AG20443 (cell line): ENCODE results near the gene PSMB4.
A peak's percentile ranks its signal among the peaks of the same experiment; 100 is the strongest.
"Not testable (repeated sequence)": the region's sequence is repeated elsewhere in the genome, so short reads cannot be mapped to it uniquely, and the experiment has no call there.

Source experiments
- DNase-seq: peaks from one replicate; pipeline ENCODE4 v3.0.0; 2012; ENCODE audit warnings: low spot score, mixed read lengths

Gene PSMB4

DNA sequence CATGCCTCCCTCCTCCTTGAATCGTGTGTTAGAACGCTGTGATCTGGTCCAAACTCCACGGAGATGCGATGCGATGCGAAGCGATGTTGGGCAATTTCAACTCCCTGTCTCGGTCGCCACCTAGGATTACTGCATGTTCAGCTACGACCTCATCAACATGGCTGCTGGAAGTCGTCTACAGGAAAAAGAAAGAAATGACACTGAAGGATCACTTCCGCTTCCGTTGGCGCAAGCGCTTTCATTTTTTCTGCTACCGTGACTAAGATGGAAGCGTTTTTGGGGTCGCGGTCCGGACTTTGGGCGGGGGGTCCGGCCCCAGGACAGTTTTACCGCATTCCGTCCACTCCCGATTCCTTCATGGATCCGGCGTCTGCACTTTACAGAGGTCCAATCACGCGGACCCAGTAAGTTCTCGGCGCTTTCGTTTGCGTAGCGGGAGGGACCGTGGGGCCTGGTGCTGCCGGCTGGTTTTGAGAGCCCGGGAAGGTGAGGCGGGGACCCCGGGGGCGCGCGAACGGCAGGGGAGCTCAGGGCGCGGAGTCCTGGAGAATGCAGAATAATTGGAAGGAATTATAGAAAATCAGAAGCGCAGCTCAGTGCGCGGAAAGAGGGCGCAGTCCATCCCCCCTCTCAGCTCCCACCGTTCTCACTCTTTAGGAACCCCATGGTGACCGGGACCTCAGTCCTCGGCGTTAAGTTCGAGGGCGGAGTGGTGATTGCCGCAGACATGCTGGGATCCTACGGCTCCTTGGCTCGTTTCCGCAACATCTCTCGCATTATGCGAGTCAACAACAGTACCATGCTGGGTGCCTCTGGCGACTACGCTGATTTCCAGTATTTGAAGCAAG is at the start of gene PSMB4:
Gene PSMB4, plus strand, starts transcription at position 250 of the 848 bp plus-strand sequence. Its CDS starts 15 bp downstream, at position 265.
- DNase-seq, result peak; percentile 92

DNA sequence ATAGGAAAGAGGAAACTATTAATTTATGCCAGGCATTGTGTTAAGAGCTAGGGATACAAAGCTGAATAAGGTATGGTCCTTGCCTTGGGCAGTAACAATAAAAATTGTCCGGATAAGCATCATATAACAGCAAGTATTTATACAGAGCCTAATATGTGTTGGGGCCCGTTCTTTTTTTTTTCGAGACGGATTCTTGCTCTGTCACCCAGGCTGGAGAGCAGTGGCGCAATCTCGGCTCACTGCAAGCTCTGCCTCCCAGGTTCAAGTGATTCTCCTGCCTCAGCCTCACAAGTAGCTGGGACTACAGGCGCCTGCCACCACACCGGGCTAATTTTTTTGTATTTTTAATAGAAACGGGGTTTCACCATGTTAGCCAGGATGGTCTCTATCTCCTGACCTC is 49.0 kb upstream of the PSMB4 start:
- not testable (repeated sequence) for DNase-seq

DNA sequence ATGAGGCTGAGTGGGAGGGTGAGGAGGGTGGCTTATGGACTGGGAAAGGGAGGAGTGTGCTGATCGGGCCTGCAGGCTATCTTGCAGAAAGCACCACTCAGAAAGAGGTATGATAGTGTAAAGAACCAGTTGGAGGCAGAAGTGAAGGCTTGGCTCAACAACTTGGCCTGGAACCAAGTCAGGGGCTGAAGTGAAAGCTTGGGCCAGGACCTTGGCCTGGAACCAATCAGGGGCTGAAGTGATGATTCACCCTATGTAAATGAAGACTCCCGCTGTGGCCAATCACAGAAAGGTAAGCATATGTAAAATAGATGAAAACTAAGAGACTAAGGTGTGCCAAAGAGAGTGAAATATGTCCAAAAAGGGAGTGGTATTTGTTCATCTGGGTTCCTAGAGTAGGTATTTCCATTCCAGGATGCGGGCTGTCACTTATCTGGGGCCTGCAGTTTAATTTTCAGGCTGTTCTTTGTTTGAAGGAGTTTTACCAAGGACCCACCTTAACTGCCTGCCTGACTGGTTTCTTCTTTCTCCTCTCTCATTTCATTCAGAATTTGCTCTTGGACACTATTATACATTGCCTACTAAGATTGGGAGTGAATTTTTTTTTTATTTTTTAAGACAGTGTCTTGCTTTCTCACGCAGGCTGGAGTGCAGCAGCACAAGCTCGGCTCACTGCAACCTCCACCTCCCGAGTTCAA is 47.2 kb upstream of the PSMB4 start:
- no peak for DNase-seq

DNA sequence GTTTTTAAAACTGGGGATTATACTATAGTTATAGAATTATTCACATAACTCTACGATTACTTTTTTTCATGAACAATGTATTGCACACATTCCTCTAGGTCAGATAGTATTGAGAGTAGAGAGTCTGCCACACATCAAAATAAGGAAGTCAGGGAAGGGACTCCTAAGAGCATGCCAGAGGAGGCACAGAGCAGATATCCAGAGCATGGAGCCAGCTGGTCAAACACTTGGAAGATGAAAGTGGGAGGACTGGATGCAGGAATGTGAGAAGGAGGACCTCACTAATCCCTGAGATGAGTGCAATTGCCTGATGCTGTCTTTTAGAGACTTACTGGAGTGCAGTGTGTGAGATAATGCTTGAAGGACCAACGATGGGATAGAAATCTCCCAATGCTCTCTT is 42.7 kb upstream of the PSMB4 start:
- DNase-seq, result no peak

DNA sequence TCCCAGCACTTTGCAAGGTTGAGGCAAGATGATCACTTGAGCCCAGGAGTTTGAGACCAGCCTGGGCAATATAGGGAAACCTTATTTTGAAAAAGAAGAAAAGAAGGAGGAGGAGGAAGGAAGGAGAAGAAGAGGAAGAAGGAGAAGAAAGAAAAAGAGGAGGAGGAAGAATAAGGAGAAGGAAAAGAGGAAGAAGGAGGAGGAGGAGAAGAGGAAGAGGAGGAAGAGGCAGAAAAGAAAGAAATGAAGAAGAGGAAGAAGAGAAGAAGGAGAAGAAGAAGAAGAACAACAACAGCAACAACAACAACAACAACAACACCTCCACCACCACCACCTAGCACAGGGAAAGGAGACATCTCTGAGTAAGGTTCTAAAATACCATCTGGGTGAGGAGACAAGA is 37.5 kb upstream of the PSMB4 start:
- no peak for DNase-seq

DNA sequence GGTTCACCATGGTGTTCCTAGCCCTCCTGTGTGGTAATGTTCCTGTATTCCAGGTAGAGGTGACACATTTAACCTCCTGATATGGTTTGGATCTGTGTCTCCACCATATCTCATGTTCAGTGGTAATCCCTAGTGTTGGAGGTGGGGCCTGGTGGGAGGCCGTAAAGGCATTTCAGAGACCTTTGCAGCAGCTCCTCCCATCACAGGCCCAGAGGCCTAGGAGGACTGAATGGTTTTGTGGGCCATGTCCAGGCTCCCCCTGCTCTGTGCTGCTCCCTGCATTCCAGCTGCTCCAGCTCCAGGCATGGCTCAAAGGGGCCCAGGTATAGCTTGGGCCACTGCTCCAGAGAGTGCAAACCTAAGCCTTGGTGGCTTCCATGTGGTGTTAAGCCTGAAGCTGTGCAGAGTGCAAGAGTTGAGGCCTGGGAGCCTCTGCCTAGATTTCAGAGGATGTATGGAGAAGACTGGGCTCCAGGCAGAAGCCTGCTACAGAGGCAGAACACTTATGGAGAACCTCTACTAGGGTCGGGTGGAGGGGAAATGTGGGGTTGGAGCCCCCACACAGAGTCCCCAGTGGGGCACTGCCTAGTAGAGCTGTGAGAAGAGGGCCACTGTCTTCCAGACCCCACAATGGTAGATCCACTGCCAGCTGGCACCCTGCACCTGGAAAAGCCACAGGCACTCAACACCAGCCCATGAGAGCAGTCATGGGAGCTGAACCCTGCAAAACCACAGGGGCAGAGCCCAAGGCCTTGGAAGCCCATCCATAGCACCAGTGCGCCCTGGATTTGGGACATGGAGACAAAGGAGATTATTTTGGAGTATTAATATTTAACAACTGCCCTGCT is 36.8 kb upstream of the PSMB4 start:
- no peak for DNase-seq

DNA sequence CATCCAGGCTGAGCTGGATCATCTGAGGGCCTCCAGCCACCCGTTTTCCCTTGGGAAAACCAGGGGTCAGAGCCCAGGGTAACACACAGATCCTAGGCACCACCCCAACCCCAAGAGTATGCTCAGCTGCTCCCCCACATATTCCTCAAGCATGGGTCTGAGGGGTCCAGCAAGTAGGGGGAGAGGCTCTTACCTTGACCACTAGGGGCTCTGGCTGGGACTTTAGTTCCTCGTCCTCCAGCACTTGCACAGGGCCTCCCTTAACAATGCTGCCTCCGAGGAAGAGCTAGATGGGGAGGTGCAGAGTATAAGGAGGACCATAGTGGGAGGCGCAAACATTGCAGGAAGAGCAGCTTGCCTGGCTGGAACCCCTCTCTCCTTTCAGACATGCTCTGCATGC is 34.4 kb upstream of the PSMB4 start:
- DNase-seq, result no peak

DNA sequence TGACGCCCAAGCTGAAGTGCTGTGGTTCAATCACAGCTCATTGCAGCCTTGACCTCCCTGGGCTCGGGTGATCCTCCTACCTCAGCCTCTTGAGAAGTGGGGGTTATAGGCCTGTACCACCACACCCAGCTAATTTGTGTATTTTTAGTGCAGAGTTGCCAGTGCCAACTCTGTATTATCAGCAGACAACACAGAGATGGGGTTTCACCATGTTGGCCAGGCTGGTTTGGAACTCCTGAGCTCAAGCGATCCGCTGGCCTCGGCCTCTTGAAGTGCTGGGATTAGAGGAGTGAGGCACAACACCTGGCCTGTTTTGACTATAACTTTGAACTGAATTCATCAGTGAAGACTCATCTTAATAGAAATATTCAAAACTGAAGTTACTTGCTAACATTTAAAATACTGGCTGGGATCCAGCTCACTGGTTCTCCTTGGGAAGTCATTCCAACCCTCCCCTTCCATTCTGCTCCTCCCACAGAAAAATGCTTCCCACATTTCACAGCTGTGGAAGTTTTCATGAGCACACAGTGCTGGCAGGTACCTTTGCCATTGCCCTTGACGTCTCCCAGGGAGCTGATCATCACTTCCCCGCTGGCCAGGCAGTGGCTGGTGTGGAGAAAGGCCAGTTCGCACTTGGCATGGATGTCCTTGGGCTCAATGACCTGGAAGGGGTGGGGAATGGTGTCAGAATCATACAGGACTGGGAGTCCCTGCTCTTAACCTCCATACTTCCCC is 31.5 kb upstream of the PSMB4 start:
- DNase-seq, result no peak

DNA sequence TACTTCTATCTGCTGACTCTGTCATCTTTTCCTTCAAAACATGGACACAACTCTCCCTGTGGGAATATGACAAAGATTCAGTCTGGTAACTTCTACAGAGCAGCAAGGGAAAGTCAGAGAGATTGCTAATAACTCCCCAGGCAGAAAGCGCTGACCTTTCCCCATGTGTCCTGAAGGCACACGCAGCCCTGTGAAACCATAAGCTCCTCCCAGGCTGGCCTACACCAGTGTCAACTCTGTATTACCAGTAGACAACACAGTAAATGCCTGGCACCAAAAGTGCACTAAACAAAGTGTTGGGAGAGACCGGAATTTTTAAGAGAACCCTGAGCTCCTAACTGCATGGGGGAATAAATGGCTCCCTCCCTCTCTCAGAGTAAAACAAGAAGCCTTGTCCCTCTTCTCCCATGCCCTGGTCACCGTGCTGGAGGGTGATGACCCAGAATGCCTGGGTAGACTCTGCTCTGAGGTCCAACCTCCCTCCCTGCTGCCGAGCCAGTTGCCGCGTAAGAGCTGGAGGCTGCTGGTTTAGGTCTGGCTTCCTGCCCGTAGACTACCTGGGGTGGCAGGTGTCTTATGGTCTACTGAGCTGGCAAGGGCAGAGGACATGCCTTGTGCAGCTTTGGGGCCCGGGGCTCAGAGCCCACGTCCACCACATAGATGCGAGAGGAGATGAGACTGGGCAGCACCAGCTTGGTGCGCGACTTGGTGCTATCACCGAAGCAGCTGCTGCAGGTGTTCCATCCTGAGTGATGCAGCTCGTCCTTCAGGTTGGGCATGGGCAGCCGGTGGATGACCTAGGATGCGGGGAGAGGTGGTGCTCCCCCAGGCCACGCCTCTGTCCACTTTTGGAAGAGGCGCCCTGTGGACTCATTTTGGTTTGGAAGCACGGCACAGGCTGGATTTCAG is 30.7 kb upstream of the PSMB4 start:
- DNase-seq, result no peak

DNA sequence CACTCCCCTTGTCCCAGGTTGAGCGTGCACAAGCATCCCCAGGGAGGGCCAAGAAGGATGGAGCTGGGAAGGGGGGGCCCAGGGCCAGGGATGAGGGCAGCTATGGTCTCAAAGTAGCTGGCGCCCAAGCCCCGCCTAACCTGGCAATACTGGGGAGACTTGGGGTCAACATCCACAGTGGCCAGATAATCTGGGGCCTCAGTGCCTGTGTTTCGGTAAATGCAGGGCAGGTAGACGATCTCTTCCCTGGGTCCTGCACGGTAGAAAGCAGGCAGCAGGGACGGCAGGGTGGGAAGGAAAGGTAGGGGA is 30.1 kb upstream of the PSMB4 start:
- DNase-seq, result no peak

DNA sequence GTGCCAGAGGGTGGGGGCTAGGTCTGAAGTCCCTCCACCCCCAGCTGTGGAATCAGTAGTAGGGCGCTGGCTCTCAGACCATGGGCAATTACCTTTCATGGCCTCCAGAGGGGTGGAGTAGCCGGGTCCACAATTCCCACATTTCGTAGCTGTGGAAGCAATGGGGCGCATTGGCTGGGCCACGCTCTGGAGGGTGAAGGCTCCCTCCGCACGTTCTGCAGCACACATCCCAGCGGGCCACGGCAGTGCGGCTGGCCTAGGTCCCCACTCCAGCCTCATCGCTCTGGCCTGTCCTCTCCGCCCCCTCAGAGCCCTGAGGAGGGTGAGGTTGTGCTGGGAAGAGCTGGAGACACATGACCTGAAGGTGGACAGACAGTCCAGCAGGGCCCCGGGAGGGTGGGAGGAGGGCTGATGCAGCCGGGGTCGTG is 29.7 kb upstream of the PSMB4 start:
- DNase-seq, result no peak

DNA sequence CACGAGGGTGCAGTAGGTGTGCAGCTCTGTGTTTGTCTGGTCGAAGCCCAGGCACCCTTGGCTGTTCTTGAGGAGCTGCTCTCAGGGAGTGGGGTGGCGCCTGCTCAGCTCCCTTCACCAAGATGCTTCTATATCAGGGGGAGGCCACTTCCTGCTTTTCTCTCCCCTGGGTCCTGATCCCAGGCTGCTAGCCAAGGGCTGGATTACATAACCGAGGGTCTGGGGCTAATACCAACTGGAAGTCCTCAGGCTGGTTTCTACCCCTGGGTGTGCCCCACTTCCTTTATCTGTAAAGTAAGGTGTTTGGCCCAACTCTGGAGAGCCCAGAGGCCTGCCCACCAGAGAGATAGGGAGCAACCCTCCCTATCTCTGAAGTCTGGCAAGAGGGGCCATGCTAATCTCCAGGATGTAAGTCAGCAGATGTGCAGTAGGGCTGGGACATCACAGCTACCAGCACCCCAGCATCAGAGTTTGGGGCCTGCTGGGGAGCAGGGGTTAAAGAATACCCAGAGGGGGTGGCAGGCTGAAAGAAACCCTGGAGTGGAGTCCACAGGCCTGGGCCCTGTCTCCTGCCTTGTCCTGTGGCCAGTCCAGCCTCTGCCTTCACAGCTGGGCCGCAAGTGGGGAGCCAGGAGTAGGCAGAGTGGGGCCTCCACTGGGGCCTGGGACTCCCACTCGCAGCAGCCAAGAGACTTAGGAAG is 29.0 kb upstream of the PSMB4 start:
- no peak for DNase-seq

DNA sequence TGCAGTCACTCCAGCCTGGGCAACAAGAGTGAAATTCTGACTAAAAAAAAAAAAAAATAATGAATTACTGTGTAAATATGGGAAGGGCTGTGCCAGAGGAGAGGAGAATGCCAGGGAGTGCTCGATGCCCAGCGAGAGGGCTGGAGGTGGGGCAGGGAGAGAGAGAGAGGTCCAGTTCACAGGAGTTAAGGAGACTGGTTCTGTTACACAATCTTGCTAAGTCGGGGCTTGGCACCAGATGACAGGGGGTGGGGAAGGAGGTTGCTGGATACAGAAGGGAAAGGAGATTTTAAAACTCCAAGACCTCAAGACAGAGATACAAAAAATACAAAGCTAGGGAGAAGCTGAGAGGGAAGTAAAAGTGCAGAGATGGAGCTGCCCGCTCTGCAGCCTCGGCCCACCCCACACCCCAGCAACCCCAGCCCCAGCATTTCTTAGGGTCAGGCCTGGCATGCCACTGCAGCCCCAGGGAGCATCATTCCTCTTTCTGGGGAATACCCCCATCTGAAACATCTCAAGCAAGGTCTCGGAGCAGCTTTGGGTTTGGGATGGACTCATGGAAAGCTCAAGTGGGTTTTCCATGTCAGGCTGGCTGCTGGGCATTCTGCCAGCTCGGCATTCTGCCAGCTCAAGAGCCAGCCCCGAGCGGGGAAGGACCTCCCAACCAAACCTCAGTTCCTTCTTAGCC is 27.9 kb upstream of the PSMB4 start:
- peak; percentile 70 for DNase-seq

DNA sequence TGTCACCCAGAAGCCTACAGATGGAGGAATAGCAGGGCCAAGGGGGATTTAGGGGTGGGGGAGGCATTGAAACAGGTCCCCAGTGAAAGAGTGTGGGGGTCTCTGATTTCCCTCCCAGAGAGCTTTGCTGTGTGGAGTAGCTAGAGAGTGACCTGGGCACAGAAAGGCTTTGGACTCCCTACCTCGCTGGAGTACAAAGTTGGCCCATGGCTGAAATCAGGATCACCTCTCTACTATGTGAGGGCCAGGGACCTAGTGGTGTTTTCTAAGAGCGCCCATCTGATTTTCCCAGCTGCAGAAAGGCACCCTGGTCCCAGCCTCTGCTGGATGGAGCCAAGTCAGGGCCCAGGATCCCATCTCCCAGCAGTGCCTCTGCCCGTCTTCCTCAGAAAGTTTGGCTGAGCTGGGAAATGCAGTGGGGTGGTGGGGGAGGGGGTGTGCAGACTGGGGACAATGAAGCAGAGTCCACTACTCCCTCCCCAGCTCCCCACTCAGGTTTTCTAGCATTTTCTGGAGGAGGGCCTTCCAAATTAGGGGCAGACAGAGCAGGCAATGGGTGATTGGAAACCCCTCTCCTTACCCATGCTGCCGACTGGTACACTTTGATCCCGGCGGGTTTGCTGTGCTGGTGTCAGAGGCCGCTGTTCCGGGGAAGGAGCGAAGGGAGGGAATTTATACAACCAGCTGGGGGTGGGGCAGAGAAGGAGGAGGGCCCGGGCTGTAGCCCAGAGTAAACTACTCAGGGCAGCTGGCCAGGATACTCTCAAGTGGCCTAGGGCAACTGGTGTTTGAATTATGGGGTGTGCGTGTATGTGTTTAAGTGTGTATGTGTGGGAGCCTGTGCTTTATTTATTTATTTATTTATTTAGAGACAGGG is 27.1 kb upstream of the PSMB4 start, which contains the start of gene SELENBP1:
Gene SELENBP1, minus strand, starts transcription at position 648 of the 877 bp plus-strand sequence. Its CDS starts 64 bp downstream, at position 584.
- DNase-seq, result peak; percentile 81

DNA sequence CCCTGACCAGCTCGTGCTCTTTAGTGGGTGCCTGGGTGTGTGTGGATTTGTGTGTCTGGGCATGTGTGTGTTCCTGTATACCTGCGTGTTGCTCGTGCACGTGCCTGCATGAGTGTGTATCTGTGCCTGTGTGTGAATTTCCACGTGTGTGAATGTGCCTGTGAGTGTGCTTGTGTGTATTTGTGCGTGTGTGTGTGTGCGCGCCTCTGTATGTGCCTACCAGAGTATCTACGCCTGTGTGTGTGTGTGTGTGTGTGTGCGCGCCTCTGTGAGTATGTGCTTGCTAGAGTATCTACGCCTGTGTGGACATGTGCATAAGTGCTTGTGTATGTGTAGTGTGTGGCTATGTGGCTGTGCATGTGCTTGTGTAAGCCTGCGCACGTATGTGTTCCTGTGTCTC is 26.2 kb upstream of the PSMB4 start:
- DNase-seq, result no peak

DNA sequence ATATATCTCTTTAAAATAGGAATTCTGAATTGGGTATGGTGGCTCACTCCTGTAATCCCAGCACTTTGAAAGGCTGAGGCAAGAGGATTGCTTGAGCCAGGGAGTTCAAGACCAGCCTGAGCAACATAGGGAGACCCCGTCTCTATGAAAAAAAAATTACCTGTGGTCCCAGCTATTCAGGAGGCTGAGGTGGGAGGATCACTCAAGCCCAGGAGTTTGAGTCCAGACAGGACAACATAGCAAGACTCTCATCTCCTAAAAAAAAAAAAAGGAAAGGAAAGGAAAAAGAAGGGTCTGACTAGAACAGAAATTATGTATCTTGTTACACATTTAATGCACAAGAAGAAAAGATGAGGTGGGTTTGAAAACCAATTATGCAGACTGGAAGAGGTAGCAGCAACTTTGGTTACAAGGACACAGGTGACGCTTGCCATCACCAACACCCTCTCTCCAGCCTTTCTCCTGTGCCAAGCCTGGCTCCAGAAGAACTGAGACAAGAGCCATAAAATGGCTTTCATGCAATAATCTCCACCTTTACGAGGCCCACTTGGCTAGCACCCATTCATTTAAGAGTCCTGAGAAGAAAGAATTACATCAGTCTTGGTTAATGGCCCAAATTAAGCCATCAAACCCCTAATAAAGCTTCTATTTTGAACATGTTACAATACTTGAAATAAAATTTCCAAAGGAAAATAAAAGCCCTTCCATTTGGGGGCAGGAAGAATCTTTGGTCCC is 22.1 kb upstream of the PSMB4 start:
- DNase-seq, result no peak

DNA sequence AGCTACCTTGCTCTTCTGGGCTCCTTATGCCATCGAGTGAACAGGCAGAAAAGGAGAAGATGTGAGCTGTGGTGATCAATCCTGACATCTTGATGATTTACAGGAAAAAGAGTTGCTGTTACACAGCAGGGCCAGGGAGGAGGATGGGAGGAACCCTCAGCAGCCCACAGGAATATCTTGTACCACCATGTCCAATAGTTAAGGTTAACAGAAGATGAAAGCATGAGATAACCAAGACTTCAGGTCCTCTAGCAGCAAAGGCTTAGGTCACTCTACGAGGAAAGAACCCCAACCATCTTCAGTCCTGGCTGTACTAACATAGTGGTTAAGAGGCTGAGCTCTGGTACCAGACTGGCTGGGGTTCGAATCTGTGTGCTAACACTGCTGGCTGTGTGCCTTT is 14.8 kb upstream of the PSMB4 start:
- no peak for DNase-seq

DNA sequence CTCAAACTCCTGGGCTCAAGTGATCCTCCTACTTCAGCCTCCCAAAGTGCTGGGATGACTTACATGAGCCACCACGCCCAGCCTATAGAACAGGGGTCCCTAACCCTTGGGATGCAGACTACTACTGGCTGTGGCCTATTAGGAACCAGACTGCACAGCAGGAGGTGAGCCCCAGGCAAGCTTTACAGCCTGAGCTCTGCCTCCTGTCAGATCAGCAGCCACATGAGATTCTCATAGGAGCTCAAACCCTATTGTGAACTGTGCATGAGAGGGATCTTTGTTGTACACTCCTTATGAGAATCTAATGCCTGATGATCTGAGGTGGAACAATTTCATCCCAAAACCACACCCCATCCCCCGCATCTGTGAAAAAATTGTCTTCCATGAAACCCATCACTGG is 13.4 kb upstream of the PSMB4 start:
- no peak for DNase-seq
